ENCODE results near the gene OR6C68.

OR6C68 gene

GRCh38 chr12:55495490-55495889 lies 3.3 kb downstream of the OR6C68 start:
- peak; percentile 9 for FAIRE-seq
- TF ChIP-seq TAF1 (IDR thresholded peaks at IDR 0.05; ENCODE audit: low read depth, low read length) (no peak), POLR2AphosphoS5 (IDR thresholded peaks at IDR 0.05; ENCODE audit: low read depth, low read length) (no peak), SPI1 (IDR thresholded peaks at IDR 0.05; ENCODE audit: low read depth, low read length) (no peak), PAX5 (IDR thresholded peaks at IDR 0.05; ENCODE audit: insufficient read depth, low read length, severe bottlenecking) (no peak)
- DNase-seq (ENCODE audit: insufficient read length, low spot score): no peak

GRCh38 chr12:55499231-55499630 lies 7.1 kb downstream of the OR6C68 start:
- FAIRE-seq (peak; percentile 47), DNase-seq (ENCODE audit: insufficient read length, low spot score) (no peak)
- TF ChIP-seq SPI1 (IDR thresholded peaks at IDR 0.05; ENCODE audit: low read depth, low read length): no peak
- TF ChIP-seq POU2F2 (IDR thresholded peaks at IDR 0.05; ENCODE audit: low read depth, low read length): no peak
- TF ChIP-seq TAF1 (IDR thresholded peaks at IDR 0.05; ENCODE audit: low read depth, low read length): no peak
- TF ChIP-seq POLR2A (IDR thresholded peaks at IDR 0.05; ENCODE audit: low read depth, low read length): no peak
- no peak for TF ChIP-seq PAX5 (IDR thresholded peaks at IDR 0.05; ENCODE audit: insufficient read depth, low read length, severe bottlenecking)
- TF ChIP-seq POLR2AphosphoS5 (IDR thresholded peaks at IDR 0.05; ENCODE audit: low read depth, low read length): no peak

- no peak for TF ChIP-seq SPI1 (IDR thresholded peaks at IDR 0.05; ENCODE audit: low read depth, low read length)
- TF ChIP-seq PAX5 (IDR thresholded peaks at IDR 0.05; ENCODE audit: insufficient read depth, low read length, severe bottlenecking): no peak
- TF ChIP-seq POLR2A (IDR thresholded peaks at IDR 0.05; ENCODE audit: low read depth, low read length): no peak
- no peak for TF ChIP-seq TAF1 (IDR thresholded peaks at IDR 0.05; ENCODE audit: low read depth, low read length)
- TF ChIP-seq POU2F2 (IDR thresholded peaks at IDR 0.05; ENCODE audit: low read depth, low read length): no peak
- TF ChIP-seq POLR2AphosphoS5 (IDR thresholded peaks at IDR 0.05; ENCODE audit: low read depth, low read length): no peak
- no peak for DNase-seq (ENCODE audit: insufficient read length, low spot score)
- FAIRE-seq: no peak
Measured at GRCh38 chr12:55499810-55500252, 7.7 kb downstream of the OR6C68 start.

- TF ChIP-seq POLR2AphosphoS5 (IDR thresholded peaks at IDR 0.05; ENCODE audit: low read depth, low read length) (no peak), TAF1 (IDR thresholded peaks at IDR 0.05; ENCODE audit: low read depth, low read length) (no peak), PAX5 (IDR thresholded peaks at IDR 0.05; ENCODE audit: insufficient read depth, low read length, severe bottlenecking) (no peak), POLR2A (IDR thresholded peaks at IDR 0.05; ENCODE audit: low read depth, low read length) (no peak)
- no peak for FAIRE-seq
- DNase-seq (ENCODE audit: insufficient read length, low spot score): no peak
Measured at GRCh38 chr12:55501601-55502000, 9.4 kb downstream of the OR6C68 start.

GRCh38 chr12:55515696-55516095 lies 23.5 kb downstream of the OR6C68 start:
- no peak for DNase-seq (ENCODE audit: insufficient read length, low spot score)
- no peak for TF ChIP-seq TAF1 (IDR thresholded peaks at IDR 0.05; ENCODE audit: low read depth, low read length)
- no peak for TF ChIP-seq POU2F2 (IDR thresholded peaks at IDR 0.05; ENCODE audit: low read depth, low read length)
- no peak for FAIRE-seq

GRCh38 chr12:55516391-55516790 lies 24.2 kb downstream of the OR6C68 start:
- DNase-seq (ENCODE audit: insufficient read length, low spot score) (no peak), FAIRE-seq (no peak)
- TF ChIP-seq TAF1 (IDR thresholded peaks at IDR 0.05; ENCODE audit: low read depth, low read length) (no peak), POLR2A (IDR thresholded peaks at IDR 0.05; ENCODE audit: low read depth, low read length) (no peak), POLR2AphosphoS5 (IDR thresholded peaks at IDR 0.05; ENCODE audit: low read depth, low read length) (no peak), SPI1 (IDR thresholded peaks at IDR 0.05; ENCODE audit: low read depth, low read length) (no peak), POU2F2 (IDR thresholded peaks at IDR 0.05; ENCODE audit: low read depth, low read length) (no peak), PAX5 (IDR thresholded peaks at IDR 0.05; ENCODE audit: insufficient read depth, low read length, severe bottlenecking) (no peak)

Data from GM12891 (cell line).